DMS114 treated with DMSO at 0.1 percent for 48 hours (cell line): ENCODE data around the gene FBN2.

ENCODE experiments used
- DNase-seq: peaks from one replicate; lab custom pipeline; 2025; ENCODE audit not compliant: unreplicated experiment; lab: John Stamatoyannopoulos, UW

Gene FBN2

DNA sequence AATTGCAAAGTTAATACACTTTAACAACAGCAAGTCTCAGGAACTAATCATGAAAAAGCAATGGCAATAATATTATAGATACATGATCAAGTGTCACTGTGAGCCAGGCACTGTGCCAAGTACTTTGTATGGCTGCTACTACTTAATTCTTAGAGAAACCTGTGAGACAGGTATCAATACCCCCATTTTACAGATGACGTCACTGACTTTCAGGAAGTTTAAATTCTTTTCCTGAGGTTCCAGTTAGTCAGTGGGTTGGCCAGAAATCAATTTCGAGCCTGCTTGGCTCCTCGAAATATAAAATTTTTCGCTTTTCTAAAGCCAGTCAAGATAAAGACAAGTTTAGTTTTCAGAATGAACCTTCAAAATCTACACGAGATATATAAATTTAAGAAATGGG lies 324.2 kb downstream of the FBN2 start:
- no peak for DNase-seq

DNA sequence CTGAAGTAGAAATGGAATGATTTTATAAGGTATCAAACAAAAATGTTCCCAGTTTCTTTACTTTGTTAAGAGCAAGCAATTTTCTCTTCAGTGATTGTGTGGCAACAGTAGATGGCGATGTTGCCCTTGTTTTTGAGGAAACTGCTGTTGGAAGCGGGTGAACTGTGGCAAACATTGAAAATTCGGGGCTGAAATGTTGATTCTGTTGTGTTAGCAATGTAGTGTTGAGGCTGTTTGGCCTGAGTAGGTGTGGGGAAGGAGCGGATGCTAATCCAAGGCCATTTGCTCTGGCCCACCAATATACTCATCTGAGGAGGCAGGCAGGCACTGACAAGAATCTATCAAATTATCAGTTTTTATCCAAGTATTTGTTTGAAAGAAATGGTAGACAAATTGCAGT lies 324.7 kb downstream of the FBN2 start:
- DNase-seq: peak; percentile 23

GRCh38 chr5:128212191-128212806 lies 325.7 kb downstream of the FBN2 start:
- DNase-seq: no peak

DNA sequence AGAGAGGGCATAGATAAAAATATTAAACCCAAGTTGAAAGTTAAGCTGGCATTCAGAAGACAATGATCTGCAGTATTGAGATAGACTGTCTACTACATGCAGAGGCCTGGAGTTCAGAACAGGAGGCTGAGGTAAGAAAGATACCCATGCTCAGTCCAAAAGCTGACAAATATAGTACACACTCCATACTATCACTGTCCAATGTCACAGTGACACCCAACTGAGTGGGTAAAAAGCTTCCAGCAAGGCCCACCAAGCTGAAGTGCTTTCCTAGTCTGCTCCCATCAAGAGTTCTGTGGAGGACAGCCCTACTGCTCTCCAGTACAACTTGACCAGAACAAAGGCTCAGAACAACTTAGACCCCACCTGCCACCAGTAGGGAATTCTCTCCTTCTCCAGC lies 329.6 kb downstream of the FBN2 start:
- DNase-seq: no peak
